Epithelial cell of proximal tubule (primary cell): ENCODE results near the gene SLC35B4. TPM values are rescaled to one million over a fixed set of nuclear protein-coding genes. Genes with fewer than 3 reads are reported as not detected.
A peak's percentile ranks its signal among the peaks of the same experiment; 100 is the strongest.

Source experiments
- DNase-seq: peaks from one replicate; pipeline ENCODE4 v3.0.0-alpha.2; 2011; ENCODE audit warnings: low read depth
- H3K4me3 ChIP-seq: 2 replicates; pipeline ENCODE4 v1.5.1; 2011; ENCODE audit warnings: low read depth, mild to moderate bottlenecking, low read length
- CTCF ChIP-seq: conservative IDR thresholded peaks from 2 replicates; pipeline ENCODE4 v1.5.1; 2012; ENCODE audit warnings: low read depth, mild to moderate bottlenecking, low read length
- total RNA-seq: library from RNA; depleted of rRNA; stranded (reverse); fragments of >200 nt; gene quantifications from 2 replicates; pipeline ENCODE4 v1.2.3, GENCODE V29; 2015

SLC35B4 gene
- total RNA-seq, 1 donor from 2014 or later = 9.2 TPM

GRCh38 chr7:134332892-134333291 is 16.2 kb upstream of the SLC35B4 start:
- no peak for DNase-seq
- no peak overlapping the region for H3K4me3 ChIP-seq
- TF ChIP-seq CTCF = no peak

DNA sequence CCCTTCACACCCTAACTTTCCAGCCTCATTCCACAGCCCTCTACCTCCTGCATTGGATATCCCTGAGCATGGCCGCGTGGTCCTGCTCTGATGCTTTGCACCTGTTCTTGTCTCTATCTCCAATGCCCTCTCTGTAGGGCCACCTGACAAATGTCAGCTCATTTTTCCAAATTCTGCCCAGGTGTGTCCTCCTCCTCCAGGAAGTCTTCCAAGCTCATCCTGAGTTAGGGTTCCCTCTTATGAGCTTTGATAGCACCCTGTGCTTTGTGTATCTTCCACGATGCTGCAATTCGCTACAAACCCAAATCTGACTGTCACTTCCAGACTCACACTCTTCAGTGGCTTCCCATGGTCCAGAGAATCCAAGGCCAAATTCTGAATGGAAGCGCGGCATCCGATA is 14.7 kb upstream of the SLC35B4 start:
- TF ChIP-seq CTCF = no peak
- no peak overlapping the region for H3K4me3 ChIP-seq

DNA sequence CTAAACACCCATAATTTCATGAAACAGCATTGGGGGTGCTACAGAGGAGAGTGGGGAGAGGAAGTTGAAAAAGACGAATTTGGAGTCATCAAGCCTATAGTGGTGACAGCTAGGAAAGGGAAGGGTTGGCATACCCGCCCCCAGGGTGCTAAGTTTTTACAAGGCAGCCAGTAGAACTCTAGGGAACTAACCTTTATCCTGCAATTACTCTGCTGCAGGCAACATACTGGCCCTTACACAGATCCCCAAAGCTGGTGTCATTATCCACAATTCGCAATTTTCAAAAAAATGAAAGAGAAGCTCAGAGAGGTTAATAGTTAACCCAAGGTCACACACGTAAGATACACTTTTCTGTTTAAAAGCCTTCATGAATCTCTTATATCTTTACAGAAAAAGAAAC is 14.2 kb upstream of the SLC35B4 start:
- no peak overlapping the region for H3K4me3 ChIP-seq
- TF ChIP-seq CTCF = no peak
- DNase-seq = no peak

More for the DNA sequence above, 14.7 kb upstream of the SLC35B4 start:
- DNase-seq = no peak

- H3K4me3 ChIP-seq = no peak overlapping the region
- no peak for TF ChIP-seq CTCF
- no peak for DNase-seq
These were observed 13.1 kb upstream of the SLC35B4 start for GRCh38 chr7:134329614-134330346.

GRCh38 chr7:134328900-134329299 is 12.2 kb upstream of the SLC35B4 start:
- H3K4me3 ChIP-seq = no peak overlapping the region
- TF ChIP-seq CTCF = no peak
- no peak for DNase-seq

- no peak overlapping the region for H3K4me3 ChIP-seq
- peak; percentile 77 for TF ChIP-seq CTCF
- no peak for DNase-seq
These were observed 11.2 kb upstream of the SLC35B4 start for GRCh38 chr7:134327896-134328295.

DNA sequence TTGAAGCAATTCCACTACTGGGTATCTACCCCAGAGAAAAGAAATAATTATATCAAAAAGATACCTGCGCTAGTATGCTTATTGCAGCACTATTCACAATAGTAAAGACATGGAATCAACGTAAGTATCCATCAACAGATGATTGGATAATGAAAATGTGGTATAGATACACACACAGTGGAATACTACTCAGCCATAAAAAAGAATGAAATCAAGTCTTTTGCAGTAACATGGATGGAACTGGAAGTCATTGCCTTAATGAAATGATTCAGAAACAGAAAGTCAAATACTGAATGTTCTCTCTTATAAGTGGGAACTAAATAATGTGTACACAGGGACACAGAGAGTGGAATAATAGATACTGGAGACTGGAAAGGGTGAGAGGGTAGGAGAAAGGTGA is 7.4 kb upstream of the SLC35B4 start:
- no peak overlapping the region for H3K4me3 ChIP-seq
- TF ChIP-seq CTCF = no peak
- no peak for DNase-seq
